Measurements from ENCODE around the gene LBP. TPM values are rescaled to one million over a fixed set of nuclear protein-coding genes. Genes with fewer than 3 reads are reported as not detected.
A peak's percentile ranks its signal among the peaks of the same experiment; 100 is the strongest.

LBP gene
- total RNA-seq, 1 donor from 2014 or later: not detected

DNA sequence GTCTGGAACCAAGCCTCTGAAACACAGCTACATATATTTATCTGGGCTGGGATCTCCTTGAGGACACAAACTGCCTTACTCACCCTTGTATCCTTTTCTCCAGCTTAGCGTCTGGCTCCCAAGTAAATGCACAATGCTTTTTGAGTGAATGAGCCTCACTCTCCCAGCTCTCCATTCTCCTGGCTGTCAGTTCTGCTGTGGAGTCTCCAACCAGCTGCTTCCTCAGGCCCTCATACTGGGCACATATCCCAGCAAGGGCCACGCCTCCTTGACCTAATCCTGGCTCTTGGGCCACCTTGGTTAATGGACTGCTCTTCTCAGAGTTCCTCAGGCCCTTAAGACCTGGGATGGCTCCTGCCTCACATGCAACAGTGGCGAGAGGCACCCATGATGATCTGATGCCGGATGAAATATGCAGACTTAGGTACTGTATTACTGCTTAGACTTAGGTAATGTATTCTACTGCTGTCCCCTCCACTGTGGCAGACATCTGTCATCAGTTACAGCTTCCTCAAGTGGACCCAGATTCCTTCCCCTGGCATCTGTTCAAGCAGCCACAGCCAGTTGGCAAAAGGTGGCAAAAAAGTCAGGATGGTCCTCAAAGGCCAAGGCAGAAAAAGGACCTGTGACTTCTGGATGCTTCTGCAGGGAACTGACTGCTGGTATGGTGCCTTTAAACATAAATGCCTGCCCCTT, 72.4 kb downstream of the LBP start:
- Mint-ChIP-seq H3K4me3 (ENCODE audit: low read depth) (no peak overlapping the region), H3K4me1 (ENCODE audit: low read depth) (no peaks in the 10 kb centered on the region), H3K36me3 (ENCODE audit: insufficient read depth) (peaks cover 43% of the 10 kb centered on the region), H3K27me3 (no peaks in the 10 kb centered on the region), H3K27ac (peak overlapping the region; percentile 22), H3K9me3 (ENCODE audit: low read depth) (no peaks in the 10 kb centered on the region)
- TF ChIP-seq, protein P1, sequence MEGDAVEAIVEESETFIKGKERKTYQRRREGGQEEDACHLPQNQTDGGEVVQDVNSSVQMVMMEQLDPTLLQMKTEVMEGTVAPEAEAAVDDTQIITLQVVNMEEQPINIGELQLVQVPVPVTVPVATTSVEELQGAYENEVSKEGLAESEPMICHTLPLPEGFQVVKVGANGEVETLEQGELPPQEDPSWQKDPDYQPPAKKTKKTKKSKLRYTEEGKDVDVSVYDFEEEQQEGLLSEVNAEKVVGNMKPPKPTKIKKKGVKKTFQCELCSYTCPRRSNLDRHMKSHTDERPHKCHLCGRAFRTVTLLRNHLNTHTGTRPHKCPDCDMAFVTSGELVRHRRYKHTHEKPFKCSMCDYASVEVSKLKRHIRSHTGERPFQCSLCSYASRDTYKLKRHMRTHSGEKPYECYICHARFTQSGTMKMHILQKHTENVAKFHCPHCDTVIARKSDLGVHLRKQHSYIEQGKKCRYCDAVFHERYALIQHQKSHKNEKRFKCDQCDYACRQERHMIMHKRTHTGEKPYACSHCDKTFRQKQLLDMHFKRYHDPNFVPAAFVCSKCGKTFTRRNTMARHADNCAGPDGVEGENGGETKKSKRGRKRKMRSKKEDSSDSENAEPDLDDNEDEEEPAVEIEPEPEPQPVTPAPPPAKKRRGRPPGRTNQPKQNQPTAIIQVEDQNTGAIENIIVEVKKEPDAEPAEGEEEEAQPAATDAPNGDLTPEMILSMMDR (IDR thresholded peaks at IDR 0.05; ENCODE audit: unreplicated experiment): no peak
- DNase-seq (ENCODE audit: low spot score, unreplicated experiment): no peak

DNA sequence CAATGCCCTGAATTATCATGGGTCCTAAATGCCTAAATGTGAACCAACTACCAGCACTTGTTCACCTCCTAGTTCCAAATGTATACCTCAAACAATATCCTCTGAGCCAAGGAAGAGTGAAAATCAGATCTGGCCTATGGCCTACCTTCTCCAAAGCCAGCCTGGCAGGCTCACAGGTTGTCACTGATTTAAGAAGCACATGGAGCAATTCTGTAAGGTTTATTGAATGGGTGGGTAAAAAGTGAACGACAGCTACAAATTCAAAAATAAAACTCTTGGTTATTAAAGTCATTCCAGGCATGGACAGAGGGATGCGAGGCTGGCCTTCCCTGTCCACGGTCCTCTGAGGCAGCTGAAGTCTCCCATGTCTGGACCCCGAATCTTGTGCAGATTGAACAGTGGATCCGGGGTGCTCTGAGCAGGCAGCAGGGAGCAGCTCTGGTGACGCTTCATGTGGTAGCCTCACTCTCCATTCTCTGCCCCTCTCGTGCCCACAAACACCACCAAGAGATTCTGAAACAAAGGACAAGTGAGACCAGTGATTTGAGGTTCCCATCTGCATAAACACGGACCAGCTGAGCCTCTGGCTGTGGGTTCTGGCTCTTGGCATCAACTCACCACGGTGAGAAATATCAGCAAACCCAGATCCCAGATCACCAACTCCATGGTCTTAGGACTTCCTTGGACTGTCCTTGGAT, 74.3 kb downstream of the LBP start:
- no peak overlapping the region for H3K27ac Mint-ChIP-seq
- H3K36me3 Mint-ChIP-seq (ENCODE audit: insufficient read depth): peaks cover 43% of the 10 kb centered on the region
- no peak overlapping the region for H3K4me3 Mint-ChIP-seq (ENCODE audit: low read depth)
- TF ChIP-seq, protein P1 (IDR thresholded peaks at IDR 0.05; ENCODE audit: unreplicated experiment): no peak
- H3K9me3 Mint-ChIP-seq (ENCODE audit: low read depth): no peaks in the 10 kb centered on the region
- no peak for DNase-seq (ENCODE audit: low spot score, unreplicated experiment)
- no peaks in the 10 kb centered on the region for H3K27me3 Mint-ChIP-seq
- no peaks in the 10 kb centered on the region for H3K4me1 Mint-ChIP-seq (ENCODE audit: low read depth)

DNA sequence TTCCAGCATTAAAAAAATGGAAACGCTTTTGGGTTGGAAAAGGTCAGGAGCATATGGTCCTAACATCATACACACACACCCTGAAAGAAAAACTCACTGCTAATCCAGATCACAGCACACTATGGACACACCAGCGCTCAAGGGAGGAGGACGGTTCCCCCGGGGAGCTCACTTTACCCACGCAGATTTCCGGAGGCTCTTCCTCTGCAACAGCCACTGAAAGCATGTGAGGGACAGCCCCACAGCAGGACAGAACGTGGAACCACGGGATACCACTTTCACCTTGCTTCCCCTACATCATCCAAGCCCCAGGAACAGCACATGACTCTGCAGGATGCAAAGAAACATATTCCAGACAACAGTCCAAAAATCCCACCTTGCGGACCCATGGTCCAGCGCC, 75.6 kb downstream of the LBP start:
- Mint-ChIP-seq H3K4me1 (ENCODE audit: low read depth) (no peaks in the 10 kb centered on the region), H3K27ac (no peak overlapping the region), H3K27me3 (no peaks in the 10 kb centered on the region), H3K4me3 (ENCODE audit: low read depth) (no peak overlapping the region), H3K36me3 (ENCODE audit: insufficient read depth) (peaks cover 37% of the 10 kb centered on the region), H3K9me3 (ENCODE audit: low read depth) (no peaks in the 10 kb centered on the region)
- TF ChIP-seq, protein P1 (IDR thresholded peaks at IDR 0.05; ENCODE audit: unreplicated experiment): no peak
- no peak for DNase-seq (ENCODE audit: low spot score, unreplicated experiment)

DNA sequence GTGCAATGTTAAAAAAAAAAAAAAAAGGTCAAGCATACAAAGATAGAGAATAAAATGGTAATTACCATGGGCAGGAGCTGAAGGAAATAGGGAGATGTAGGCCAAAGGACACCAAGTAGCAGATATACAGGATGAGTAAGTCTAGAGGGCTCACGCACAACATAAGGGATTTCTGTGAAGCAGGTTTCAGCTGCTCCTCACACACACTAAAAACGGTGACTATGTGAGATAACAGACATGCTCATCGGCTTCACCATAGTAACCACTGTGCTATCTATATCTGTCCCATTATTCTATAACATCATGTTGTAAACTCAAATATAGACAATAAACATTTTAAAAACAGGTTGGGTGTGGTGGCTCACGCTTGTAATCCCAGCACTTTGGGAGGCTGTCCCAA, 77.3 kb downstream of the LBP start:
- no peaks in the 10 kb centered on the region for H3K27me3 Mint-ChIP-seq
- H3K27ac Mint-ChIP-seq: no peak overlapping the region
- no peak for DNase-seq (ENCODE audit: low spot score, unreplicated experiment)
- H3K36me3 Mint-ChIP-seq (ENCODE audit: insufficient read depth): peaks cover 39% of the 10 kb centered on the region
- H3K9me3 Mint-ChIP-seq (ENCODE audit: low read depth): no peaks in the 10 kb centered on the region
- TF ChIP-seq, protein P1 (IDR thresholded peaks at IDR 0.05; ENCODE audit: unreplicated experiment): no peak
- no peak overlapping the region for H3K4me3 Mint-ChIP-seq (ENCODE audit: low read depth)
- H3K4me1 Mint-ChIP-seq (ENCODE audit: low read depth): no peaks in the 10 kb centered on the region

DNA sequence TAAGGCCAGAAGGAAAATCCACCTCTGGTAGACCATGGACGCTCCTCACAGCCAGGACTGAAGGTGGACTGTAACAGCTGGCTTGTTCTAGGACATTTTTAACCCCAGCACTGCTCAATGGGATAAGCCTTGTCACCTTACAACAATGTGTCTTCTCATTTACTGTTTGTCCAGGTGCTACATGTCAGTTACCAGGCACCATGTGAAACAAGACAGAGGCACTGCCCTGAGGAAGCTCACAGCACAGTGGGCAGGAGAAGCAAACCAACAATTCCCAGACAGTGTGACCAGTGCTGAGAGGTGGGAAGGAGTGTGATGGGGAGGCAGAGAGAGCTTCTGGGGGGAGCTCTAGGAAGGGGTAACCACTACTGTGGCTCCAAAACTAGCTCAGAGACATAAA, 78.1 kb downstream of the LBP start:
- Mint-ChIP-seq H3K9me3 (ENCODE audit: low read depth) (no peaks in the 10 kb centered on the region), H3K27ac (no peak overlapping the region), H3K27me3 (no peaks in the 10 kb centered on the region), H3K4me3 (ENCODE audit: low read depth) (no peak overlapping the region), H3K36me3 (ENCODE audit: insufficient read depth) (peaks cover 40% of the 10 kb centered on the region), H3K4me1 (ENCODE audit: low read depth) (no peaks in the 10 kb centered on the region)
- no peak for DNase-seq (ENCODE audit: low spot score, unreplicated experiment)
- TF ChIP-seq, protein P1 (IDR thresholded peaks at IDR 0.05; ENCODE audit: unreplicated experiment): no peak
